Activated gamma-delta T cell (primary cell): ENCODE results near the gene OSBPL3.

Experiments used
- DNase-seq: peaks from one replicate; lab custom pipeline; 2025; lab: John Stamatoyannopoulos, UW

OSBPL3 gene

GRCh38 chr7:24896031-24896501 lies 83.9 kb downstream of the OSBPL3 start:
- DNase-seq: no peak

GRCh38 chr7:24894429-24895221 lies 85.4 kb downstream of the OSBPL3 start:
- no peak for DNase-seq

GRCh38 chr7:24891311-24891735 lies 88.7 kb downstream of the OSBPL3 start:
- no peak for DNase-seq

- no peak for DNase-seq
Observed at GRCh38 chr7:24889611-24890010, 90.4 kb downstream of the OSBPL3 start.

- no peak for DNase-seq
Observed at GRCh38 chr7:24888653-24889052, 91.3 kb downstream of the OSBPL3 start.

- no peak for DNase-seq
Observed at GRCh38 chr7:24885716-24886115, 94.3 kb downstream of the OSBPL3 start.

GRCh38 chr7:24885305-24885704 lies 94.7 kb downstream of the OSBPL3 start:
- no peak for DNase-seq

- no peak for DNase-seq
Observed at GRCh38 chr7:24884401-24884800, 95.6 kb downstream of the OSBPL3 start.

GRCh38 chr7:24883622-24884013 lies 96.4 kb downstream of the OSBPL3 start:
- DNase-seq: no peak

- no peak for DNase-seq
Observed at GRCh38 chr7:24882989-24883621, 96.9 kb downstream of the OSBPL3 start.

- DNase-seq: no peak
Observed at GRCh38 chr7:24881623-24882022, 98.4 kb downstream of the OSBPL3 start.

GRCh38 chr7:24880886-24881285 lies 99.1 kb downstream of the OSBPL3 start:
- no peak for DNase-seq

GRCh38 chr7:24879291-24879690 lies 100.7 kb downstream of the OSBPL3 start:
- DNase-seq: no peak

- no peak for DNase-seq
Observed at GRCh38 chr7:24877790-24878311, 102.1 kb downstream of the OSBPL3 start.

- DNase-seq: no peak
Observed at GRCh38 chr7:24874791-24875190, 105.2 kb downstream of the OSBPL3 start.

- no peak for DNase-seq
Observed at GRCh38 chr7:24873944-24874343, 106.0 kb downstream of the OSBPL3 start.

- no peak for DNase-seq
Observed at GRCh38 chr7:24871770-24872169, 108.2 kb downstream of the OSBPL3 start.

GRCh38 chr7:24870766-24871165 lies 109.2 kb downstream of the OSBPL3 start:
- no peak for DNase-seq

- DNase-seq: no peak
Observed at GRCh38 chr7:24869572-24869971, 110.4 kb downstream of the OSBPL3 start.

GRCh38 chr7:24868741-24869140 lies 111.2 kb downstream of the OSBPL3 start:
- no peak for DNase-seq

- DNase-seq: no peak
Observed at GRCh38 chr7:24866004-24866615, 113.9 kb downstream of the OSBPL3 start.

GRCh38 chr7:24864214-24864817 lies 115.7 kb downstream of the OSBPL3 start:
- DNase-seq: no peak
